ENCODE measurements around the gene LHX1. TPM values are rescaled to one million over a fixed set of nuclear protein-coding genes. Genes with fewer than 3 reads are reported as not detected.
A peak's percentile ranks its signal among the peaks of the same experiment; 100 is the strongest.

Gene LHX1
- total RNA-seq, 1 experiment from 2014 or later: 0.35 TPM

DNA sequence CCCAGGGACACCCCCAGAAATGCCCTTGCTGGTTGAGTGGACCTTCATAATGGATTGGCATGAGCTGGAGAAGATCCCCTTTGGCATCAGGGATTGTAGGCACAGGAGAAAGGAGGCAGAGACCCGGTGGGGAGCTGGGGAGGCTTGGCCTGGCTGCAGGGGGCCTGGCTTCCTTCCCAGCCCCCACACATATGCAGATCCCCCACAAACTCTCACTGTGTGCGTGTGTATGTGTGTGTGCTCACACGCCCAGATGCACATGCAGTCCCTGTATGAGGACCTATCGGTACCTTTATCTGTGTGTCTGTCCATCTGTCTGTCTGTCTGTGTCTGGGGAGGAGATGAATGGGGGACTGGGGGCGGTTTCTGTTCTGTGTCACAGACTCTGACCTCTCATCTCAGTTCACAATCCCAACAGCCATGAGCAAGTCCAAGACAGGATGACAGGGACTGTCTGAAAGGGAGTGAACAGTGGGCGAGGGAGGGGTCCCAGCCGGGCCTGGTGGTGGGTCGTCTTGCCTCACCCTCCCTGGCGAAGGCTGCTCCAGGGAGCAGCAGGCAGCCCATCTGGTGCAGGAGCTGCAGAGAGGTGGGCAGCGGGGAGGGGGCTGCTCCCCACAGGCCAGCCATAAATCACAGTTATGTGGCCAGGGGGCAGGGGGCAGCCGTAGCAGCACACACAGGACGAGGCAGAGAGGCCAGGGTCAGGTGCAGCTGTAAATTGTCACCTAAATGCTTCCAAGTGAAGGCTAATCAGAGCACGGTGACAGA is 46.7 kb upstream of the LHX1 start:
- Mint-ChIP-seq H3K4me1 (ENCODE audit: low read depth, unreplicated experiment) (peaks cover 13% of the 10 kb centered on the region), H3K27me3 (ENCODE audit: unreplicated experiment) (peaks cover 63% of the 10 kb centered on the region), H3K9me3 (ENCODE audit: low read depth, unreplicated experiment) (peaks cover 3% of the 10 kb centered on the region), H3K36me3 (ENCODE audit: insufficient read depth, unreplicated experiment) (no peaks in the 10 kb centered on the region), H3K27ac (ENCODE audit: unreplicated experiment) (no peak overlapping the region), H3K4me3 (ENCODE audit: low read depth, unreplicated experiment) (no peak overlapping the region)
- TF ChIP-seq, protein P1, sequence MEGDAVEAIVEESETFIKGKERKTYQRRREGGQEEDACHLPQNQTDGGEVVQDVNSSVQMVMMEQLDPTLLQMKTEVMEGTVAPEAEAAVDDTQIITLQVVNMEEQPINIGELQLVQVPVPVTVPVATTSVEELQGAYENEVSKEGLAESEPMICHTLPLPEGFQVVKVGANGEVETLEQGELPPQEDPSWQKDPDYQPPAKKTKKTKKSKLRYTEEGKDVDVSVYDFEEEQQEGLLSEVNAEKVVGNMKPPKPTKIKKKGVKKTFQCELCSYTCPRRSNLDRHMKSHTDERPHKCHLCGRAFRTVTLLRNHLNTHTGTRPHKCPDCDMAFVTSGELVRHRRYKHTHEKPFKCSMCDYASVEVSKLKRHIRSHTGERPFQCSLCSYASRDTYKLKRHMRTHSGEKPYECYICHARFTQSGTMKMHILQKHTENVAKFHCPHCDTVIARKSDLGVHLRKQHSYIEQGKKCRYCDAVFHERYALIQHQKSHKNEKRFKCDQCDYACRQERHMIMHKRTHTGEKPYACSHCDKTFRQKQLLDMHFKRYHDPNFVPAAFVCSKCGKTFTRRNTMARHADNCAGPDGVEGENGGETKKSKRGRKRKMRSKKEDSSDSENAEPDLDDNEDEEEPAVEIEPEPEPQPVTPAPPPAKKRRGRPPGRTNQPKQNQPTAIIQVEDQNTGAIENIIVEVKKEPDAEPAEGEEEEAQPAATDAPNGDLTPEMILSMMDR (IDR thresholded peaks at IDR 0.05; ENCODE audit: unreplicated experiment): no peak
- intact Hi-C loops (cut with micrococcal nuclease; ENCODE audit: unreplicated experiment): no loop called here
- CTCF ChIA-PET: no interaction called here
- no TSS peak for BruUV-seq (replicated peaks)
- no peak for DNase-seq

GRCh38 chr17:36892112-36892838 is 45.0 kb upstream of the LHX1 start:
- peak; percentile 70 for DNase-seq
- H3K36me3 Mint-ChIP-seq (ENCODE audit: insufficient read depth, unreplicated experiment): no peaks in the 10 kb centered on the region
- H3K4me1 Mint-ChIP-seq (ENCODE audit: low read depth, unreplicated experiment): peaks cover 13% of the 10 kb centered on the region
- TF ChIP-seq, protein P1 (IDR thresholded peaks at IDR 0.05; ENCODE audit: unreplicated experiment): no peak
- peaks cover 61% of the 10 kb centered on the region for H3K27me3 Mint-ChIP-seq (ENCODE audit: unreplicated experiment)
- no peak overlapping the region for H3K27ac Mint-ChIP-seq (ENCODE audit: unreplicated experiment)
- H3K4me3 Mint-ChIP-seq (ENCODE audit: low read depth, unreplicated experiment): no peak overlapping the region
- CTCF ChIA-PET: interaction anchor here (0.5 to 2.0 kb wide), 11 partner anchors 10 to 440 kb away, joined by 3 to 10 read pairs (median 4); no protein-coding TSS in a partner anchor
- no peaks in the 10 kb centered on the region for H3K9me3 Mint-ChIP-seq (ENCODE audit: low read depth, unreplicated experiment)
- no TSS peak for BruUV-seq (replicated peaks)
- intact Hi-C loops (cut with micrococcal nuclease; ENCODE audit: unreplicated experiment): no loop called here

DNA sequence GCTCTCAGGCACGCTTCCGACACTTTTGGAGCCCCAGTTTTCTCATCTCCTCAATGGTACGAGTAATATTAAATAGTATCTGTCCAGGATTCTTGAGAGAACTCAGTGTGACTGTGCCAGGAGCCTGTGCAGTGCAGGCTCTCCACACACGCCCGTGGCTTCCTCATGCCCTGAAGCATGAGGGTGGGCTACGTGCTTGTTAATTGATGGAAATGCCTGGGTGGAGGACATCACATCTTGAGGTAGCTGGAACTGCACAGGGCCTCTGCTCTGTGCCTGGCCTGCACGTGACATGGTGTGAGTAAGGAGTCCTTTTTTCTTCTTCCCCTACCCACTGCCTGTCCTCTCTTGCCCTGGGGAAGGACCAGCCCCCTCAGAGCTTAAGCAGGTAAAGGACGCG is 43.1 kb upstream of the LHX1 start:
- no peak overlapping the region for H3K4me3 Mint-ChIP-seq (ENCODE audit: low read depth, unreplicated experiment)
- CTCF ChIA-PET: no interaction called here
- BruUV-seq (replicated peaks): no TSS peak

GRCh38 chr17:36894925-36895324 is 42.4 kb upstream of the LHX1 start:
- TF ChIP-seq, protein P1 (IDR thresholded peaks at IDR 0.05; ENCODE audit: unreplicated experiment): no peak
- no peak overlapping the region for H3K4me3 Mint-ChIP-seq (ENCODE audit: low read depth, unreplicated experiment)
- no peaks in the 10 kb centered on the region for H3K9me3 Mint-ChIP-seq (ENCODE audit: low read depth, unreplicated experiment)
- CTCF ChIA-PET: no interaction called here
- H3K27me3 Mint-ChIP-seq (ENCODE audit: unreplicated experiment): peaks cover 50% of the 10 kb centered on the region
- DNase-seq: no peak
- no TSS peak for BruUV-seq (replicated peaks)
- H3K27ac Mint-ChIP-seq (ENCODE audit: unreplicated experiment): no peak overlapping the region
- intact Hi-C loops (cut with micrococcal nuclease; ENCODE audit: unreplicated experiment): no loop called here
- H3K4me1 Mint-ChIP-seq (ENCODE audit: low read depth, unreplicated experiment): peaks cover 13% of the 10 kb centered on the region
- no peaks in the 10 kb centered on the region for H3K36me3 Mint-ChIP-seq (ENCODE audit: insufficient read depth, unreplicated experiment)

More for the DNA sequence above, 43.1 kb upstream of the LHX1 start:
- Mint-ChIP-seq H3K36me3 (ENCODE audit: insufficient read depth, unreplicated experiment) (no peaks in the 10 kb centered on the region), H3K27me3 (ENCODE audit: unreplicated experiment) (peaks cover 50% of the 10 kb centered on the region), H3K4me1 (ENCODE audit: low read depth, unreplicated experiment) (peaks cover 13% of the 10 kb centered on the region), H3K9me3 (ENCODE audit: low read depth, unreplicated experiment) (no peaks in the 10 kb centered on the region), H3K27ac (ENCODE audit: unreplicated experiment) (no peak overlapping the region)
- intact Hi-C loops (cut with micrococcal nuclease; ENCODE audit: unreplicated experiment): no loop called here
- TF ChIP-seq, protein P1 (IDR thresholded peaks at IDR 0.05; ENCODE audit: unreplicated experiment): peak; percentile 7
- no peak for DNase-seq

Data from Calu3 (cell line).